CD4-positive, alpha-beta T cell treated with Interleukin-6 for 4 hours (primary cell): ENCODE measurements around the gene RIOK3.
"Not testable (repeated sequence)": the region's sequence is repeated elsewhere in the genome, so short reads cannot be mapped to it uniquely, and the experiment has no call there.

Experiments
- DNase-seq: peaks from one replicate; pipeline ENCODE4 v3.0.0-alpha.2; 2020; ENCODE audit warnings: mixed read lengths

RIOK3 gene, protein sequence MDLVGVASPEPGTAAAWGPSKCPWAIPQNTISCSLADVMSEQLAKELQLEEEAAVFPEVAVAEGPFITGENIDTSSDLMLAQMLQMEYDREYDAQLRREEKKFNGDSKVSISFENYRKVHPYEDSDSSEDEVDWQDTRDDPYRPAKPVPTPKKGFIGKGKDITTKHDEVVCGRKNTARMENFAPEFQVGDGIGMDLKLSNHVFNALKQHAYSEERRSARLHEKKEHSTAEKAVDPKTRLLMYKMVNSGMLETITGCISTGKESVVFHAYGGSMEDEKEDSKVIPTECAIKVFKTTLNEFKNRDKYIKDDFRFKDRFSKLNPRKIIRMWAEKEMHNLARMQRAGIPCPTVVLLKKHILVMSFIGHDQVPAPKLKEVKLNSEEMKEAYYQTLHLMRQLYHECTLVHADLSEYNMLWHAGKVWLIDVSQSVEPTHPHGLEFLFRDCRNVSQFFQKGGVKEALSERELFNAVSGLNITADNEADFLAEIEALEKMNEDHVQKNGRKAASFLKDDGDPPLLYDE

DNA sequence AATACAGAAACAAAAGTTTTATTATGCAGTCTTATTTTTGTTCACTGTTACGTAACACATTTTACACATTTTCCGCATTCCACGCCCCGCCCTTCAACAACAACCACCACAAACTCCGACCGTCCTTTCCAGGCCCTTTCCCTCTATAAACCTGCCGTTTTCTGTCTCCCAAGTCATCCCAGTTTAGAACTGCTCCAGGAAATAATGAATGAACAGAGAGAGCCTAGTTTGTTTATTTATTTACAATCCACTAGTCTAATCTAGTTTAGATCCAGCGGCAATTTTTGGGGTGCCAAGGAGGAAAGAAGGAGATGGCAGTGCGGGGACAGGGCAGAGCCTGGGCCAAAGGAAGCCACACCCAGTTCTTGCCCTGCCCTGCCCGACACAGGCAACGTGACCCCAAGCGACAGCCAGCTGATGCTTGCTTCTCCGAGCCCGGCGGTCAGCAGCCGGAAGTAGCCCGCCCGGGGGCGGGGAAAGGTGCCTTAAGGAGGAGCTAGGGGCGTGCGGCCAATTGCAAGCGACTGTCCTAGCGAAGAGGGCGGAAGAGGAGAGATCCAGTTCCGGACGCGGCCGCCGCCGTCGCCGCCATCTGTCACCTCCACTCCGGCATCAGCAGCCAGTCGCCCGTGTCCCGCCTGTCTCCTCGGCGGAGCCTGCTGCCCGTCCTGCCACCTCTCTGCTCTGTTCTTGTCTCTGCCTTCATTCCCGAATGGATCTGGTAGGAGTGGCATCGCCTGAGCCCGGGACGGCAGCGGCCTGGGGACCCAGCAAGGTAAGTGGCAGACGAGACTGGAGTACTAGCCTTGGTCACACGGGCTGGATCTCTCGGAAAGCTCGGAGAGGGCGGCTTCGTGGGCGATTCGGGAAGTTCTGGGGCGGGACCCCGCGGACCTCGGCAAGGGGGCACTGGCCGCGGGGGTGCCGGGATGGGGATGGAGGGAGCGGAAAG, at the start of gene RIOK3:
TSS of gene RIOK3 (plus strand) at position 560 of the 952 bp plus-strand sequence. CDS start at position 713, 153 bp downstream.
- DNase-seq: peak; percentile 89

DNA sequence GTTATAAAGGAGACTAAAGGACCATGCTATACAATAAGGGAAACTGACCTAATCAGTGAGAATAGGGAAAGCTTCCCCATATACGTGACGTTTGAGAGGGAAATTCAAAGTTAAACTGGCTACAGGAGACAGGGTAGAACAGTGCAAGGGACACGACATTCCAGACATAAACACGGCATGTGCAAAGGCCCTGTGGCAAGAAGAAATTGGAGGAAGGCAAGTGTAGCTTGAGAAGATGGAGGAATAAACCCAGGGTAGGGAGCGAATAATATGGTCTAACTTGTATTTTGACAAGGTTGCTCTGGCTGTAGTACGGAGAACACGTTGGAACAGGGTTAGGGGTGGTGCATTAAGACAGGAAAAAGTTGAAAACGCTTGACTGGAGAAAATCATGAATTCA, 49.8 kb upstream of the RIOK3 start:
- no peak for DNase-seq

DNA sequence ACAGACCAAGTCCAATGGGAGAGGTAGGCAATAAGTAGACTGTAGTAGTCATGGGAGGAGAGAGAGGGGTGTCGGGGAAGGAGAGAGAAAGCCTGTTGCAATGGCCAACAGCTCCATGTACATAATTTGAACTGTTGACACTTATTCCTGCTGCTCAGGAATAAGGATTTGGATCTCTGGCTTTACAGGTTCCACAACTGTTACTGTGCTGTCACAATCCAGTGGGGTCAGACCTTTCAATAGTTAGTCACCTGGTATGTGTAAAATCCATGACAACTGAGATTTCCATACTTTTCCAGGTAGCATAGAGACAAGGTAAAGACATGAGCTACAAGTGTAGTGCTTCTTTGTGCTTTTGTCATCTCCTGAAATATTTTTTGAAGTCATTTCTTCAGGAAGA, 47.5 kb upstream of the RIOK3 start:
- no peak for DNase-seq

DNA sequence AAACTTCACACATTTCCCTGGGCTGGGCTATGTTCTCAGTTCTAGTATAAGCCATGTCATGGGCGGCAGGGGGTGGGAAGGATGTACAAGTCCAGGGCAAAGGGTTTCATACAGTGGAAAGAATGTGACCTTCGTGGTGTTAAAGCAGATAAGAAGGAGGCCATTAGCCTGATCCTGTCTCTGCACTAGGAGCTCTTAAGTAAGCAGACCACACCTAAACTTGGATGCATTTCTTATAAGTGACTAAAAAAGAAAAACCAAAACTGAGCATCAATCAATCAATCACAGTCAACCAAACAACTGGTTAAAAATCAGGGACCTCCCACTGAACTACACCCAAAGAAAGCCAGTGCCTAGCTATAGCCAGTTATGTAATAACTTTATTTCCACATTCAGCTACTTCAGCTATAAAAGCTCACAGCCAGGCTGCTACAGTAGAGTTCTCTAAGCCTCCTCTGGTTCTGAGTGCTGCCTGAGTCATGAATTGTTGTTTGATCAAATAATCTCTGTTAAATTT, 46.8 kb upstream of the RIOK3 start:
- DNase-seq: no peak

DNA sequence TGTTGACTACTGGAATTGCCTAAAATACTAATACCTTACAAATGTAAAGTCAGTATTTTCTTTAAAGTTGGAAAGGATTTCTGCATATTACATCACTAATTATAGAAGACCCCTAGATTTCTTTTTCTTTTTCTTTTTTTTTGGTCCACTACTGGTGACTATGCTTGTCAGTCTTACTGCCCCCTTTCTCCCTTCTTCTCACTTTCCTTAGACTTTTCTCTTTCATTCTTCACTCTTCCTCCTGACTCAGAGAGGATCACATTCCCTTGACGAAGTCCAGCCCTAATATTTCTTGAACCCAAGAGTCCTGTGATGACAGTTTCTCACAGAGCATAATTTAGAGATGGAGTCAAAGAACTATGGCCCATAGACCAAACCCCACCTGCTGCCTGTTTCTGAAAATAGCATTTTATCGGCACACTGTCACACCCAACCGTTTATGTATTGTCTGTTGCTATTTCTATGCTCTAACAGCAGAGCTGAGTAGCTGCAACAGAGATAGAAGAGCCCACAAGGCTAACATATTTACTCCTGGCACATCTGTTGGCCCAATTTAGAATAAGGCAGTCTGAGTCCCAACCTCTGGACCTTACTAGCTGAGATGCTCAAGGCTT, 40.6 kb upstream of the RIOK3 start:
- no peak for DNase-seq

DNA sequence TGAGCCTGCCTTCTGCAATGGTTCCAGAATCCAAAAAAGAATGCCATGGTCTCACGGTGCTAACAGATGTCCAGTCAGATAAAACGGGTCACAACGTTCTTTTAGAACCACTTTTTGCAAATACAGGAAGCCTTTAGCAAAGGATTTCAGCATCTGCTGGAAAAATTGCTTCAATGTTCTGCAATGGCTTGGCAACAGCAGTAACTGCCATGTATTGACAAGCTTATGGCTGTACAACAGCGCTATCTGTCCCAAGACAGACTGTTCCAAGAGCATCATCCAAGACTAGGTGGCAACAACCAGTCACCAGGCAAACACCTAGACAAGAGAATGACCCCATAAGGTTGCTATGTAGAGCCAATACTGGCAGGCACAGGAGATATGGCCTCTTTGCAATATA, 37.6 kb upstream of the RIOK3 start:
- DNase-seq: no peak

DNA sequence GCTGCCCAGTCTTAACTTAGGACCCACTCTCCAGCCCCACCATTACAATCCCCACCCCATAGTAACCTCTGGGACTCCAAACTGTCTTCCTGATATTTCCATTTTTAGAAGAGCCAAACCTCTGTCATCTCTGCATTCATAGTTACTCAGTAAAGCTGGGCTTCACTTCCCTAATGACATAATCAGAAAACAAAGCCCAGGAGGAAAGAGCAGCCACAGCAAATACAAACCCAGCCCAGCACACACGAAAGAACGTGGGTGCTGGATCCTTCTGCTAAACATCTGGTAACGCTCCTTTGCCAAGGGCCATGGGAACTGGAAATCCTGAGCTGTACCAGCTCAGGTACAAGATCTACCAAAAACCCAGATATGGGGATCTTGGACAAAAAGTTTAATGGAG, 36.8 kb upstream of the RIOK3 start:
- no peak for DNase-seq

DNA sequence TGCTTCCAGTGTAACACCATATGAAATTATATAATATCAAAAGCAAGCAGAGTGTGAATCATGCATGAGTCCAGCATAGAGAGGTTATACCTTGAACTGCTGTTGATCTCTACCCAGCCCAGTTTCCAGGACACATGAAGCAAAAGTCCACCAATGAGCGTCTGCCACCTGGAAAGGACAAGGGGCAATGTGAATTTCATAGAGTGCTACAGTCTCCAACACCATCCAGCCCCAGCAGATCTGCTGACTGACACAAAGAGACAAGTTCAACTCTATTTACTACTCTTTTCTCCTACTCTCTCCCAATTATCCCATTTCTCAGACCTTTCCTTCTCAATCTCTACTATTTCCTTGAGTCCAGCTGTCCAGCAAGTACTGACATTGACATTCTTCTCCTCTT, 31.8 kb upstream of the RIOK3 start:
- DNase-seq: no peak

DNA sequence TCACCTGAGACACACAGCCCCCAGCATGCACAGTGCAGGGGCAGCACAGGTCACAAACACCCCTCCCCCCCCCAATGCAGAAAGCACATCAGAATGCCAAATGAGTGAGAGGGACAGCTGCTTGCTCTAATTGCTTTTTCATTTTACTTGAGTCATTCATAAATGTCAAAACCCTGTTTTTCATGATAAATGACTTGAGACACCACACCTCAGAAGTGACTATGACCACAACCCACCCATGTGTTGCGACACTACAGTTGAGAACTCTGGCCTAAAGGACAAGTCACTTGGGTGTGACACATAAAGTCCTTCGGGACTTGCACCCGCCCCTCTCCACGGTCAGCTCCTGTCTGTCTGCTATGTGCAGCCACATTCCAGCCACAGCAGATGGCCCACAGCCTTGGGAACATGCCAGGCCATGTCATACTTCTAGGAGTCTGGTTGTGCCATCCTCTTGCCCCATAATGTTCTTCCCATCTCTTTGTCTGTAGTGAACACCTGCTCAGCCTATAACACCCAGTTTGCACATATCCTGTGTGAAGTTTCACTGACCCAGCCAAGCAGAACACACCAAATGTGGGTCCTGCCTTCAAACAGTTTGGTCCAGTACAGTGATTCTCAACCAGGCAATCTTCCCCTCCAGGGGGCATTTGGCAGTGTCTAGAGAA, 30.2 kb upstream of the RIOK3 start:
- no peak for DNase-seq

DNA sequence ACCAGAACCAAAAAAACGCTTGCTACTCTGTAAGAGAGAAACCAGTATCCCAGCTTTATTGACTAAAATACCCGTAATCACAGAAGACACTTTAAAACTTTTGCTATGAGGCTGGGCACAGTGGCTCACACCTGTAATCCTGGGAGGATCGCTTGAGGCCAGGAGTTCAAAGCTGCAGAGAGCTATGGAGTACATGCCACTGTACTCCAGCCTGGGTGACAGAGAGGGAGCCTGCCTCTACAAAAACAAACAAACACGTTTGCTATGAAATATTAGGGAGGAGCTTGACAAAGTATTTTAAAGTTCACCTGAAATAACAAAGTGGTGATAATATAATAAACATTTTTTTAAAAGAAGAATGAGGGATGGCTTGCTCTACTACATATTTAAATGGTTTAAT, 28.5 kb upstream of the RIOK3 start:
- no peak for DNase-seq

DNA sequence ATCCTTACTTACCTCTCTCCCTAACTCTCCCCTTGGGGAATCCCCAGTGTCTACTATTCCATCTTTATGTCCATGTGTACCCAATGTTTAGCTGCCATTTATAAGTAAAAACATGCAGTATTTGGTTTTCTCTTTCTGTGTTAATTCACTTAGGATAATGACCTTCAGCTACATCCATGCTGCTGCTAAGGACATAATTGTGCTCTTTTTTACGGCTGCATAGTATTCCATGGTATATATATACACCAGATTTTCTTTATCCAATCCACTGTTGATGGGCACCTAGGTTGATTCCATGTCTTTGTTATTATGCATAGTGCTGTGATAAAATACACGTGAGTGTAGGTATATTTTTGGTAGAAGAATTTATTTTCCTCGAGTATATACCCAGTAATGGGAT, 24.3 kb upstream of the RIOK3 start:
- no peak for DNase-seq

DNA sequence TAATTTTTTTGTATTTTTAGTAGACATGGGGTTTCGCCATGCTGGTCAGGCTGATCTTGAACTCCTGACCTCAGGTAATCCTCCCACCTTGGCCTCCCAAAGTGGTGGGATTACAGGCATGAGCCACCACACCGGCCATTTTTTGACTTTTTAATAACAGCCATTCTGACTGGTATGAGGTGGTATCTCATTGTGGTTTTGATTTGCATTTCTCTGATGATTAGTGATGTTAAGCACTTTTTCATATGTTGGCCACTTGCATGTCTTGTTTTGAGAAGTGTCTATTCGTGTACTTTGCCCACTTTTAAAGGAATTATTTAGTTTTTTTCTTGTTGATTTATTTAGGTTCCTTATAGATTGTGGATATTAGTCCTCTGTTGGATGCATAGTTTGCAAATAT, 23.5 kb upstream of the RIOK3 start:
- not testable (repeated sequence) for DNase-seq

DNA sequence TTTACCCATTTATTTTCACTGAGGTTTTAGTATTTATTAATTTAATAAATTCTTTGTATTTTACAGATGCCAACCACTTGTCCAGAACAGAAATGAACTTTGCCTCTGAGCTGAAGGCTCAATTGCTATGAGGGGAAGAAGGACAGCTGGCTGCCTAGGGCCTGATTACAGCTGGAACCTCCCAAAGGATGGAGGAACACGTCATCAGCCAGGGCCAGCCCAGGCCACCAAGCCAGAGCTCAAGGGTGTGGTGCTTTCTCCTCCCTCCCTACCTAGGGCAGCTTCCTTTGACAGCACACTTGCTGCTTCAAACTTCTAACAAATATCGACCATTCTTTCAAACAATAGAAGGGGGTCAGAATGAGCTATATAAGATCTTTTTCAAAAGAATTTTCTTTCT, 19.7 kb upstream of the RIOK3 start:
- DNase-seq: no peak

DNA sequence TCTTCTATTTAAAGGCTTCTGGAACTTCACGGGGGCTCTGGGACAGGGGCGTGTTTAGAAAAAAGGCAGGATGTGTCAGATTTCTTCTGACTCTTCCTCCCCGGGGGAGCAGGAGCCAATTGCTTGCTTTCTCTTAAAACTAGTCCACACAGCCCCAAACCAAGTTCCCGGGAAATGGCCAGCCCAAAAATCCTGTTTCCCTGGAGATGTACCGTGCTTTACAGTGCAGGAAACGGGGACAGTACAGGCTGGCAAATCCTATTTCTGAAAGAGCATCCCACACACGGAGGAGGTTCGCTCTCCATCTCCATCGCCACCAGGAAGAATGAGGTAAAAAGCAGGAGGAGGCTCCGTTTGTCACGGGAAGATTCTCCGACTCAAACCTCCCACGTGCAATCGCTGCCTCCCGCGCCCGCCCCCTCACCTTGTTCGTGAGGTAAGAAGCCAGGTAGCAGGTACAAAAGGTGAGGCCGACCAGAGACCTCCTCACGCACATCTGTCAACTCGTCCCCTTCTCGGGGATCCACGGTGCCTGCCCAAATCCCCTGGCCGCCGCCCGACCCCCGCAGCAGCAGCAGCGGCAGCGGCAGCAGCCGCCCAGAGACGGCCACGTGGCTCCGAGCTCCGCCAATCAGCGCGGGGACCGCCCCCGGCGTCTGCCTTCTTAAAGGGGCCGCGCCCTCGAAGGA, 15.6 kb upstream of the RIOK3 start:
- peak; percentile 81 for DNase-seq

DNA sequence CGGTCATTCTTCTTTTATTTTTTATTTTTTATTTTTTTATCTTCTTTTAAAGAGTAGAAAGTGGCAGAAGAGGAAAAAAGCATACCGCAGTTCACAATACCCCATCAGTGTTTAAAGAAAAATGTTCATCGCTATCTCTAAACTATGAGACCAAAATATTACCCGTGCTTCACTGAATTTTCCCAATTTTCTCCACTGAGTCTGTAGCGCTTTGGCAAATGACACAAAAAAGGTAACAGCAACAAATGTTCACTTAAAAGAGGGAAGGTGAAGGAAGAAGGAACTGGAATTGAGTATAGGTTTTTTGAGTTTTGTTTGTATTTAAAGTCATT, 15.1 kb upstream of the RIOK3 start:
- no peak for DNase-seq

DNA sequence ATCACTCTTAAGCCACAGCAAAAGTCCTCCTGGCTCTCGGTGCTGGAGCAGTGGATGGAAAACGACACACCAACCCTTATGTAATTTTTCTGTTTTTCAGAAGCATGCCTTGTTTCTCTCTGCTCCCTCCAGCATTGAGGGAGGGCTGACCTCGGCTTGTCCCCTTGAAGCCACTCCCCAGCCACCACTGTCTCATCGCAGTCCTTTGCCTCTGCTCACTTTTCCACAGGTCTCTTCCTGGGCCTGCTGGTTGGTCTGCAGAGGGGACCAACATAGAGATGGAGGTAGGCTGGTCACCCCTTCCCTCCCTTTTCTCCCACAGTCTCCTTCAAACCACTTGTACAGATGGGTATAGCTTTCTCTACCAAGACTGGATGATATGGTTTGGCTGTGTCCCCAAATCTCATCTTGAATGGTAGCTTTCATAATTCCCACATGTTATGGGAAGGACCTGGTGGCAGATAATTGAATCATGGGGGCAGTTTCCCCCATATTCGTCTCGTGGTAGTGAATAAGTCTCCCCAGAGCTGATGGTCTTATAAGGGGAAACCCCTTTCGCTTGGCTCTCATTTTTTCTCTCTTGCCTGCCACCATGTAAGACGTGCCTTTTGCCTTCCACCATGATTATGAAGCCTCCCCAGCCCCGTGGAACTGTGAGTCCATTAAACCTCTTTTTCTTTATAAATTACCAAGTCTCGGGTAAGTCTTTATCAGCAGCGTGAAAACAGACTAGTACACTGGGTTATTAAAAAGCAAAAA, 14.3 kb upstream of the RIOK3 start:
- no peak for DNase-seq

DNA sequence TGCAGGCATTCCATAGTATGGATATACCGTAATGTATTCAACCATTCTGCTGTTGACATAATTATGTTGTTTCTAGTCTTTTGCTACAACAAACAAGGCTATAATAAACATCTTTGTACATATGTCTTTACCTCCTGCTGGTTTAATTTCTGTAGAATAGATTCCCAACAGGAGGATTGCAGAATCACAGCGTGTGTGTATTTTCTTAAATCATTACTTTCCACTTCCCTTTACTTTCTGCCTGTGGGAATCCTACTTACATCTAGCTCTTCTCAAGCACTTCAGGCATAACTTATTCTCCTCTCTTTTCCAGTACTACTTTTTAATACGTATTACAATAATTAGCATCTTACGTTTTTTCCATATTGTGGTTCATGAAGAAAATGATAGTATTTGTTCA, 13.0 kb upstream of the RIOK3 start:
- DNase-seq: no peak

DNA sequence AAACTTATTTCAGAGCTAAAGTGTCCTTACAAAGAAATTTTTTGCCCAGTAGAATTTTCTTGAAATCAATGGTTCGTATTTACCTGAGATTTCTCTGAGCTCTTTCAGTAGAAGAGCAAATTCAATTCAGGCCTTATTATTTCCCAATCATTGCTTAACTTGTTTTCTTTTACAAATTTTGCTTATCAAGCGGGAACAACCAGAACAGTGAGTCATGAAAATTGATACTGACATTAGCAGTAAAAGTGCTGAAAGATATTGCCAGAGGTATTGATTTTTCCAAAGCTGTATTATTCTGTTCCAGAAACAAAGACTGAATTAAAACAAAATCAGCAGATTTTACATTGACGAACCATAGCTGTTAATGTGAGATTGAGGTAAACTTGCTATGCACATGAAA, 10.1 kb upstream of the RIOK3 start:
- DNase-seq: no peak

DNA sequence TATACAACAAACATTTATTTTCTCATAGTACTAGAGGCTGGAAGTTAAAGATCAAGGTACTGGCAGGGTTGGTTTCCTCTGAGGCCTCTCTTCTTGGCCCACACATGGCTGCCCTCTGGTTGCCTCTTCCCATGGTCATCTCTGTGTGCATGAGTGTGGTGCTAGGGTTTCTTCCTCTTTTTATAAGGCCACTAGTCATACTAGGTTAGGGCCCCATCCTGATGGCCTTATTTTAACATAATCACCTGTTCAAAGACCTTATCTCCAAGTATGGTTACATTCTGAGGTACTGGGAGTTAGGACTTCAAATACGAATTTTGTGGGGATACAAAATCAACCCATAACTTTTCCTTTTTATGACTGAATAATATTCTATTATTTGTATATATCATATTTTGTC, 4.8 kb upstream of the RIOK3 start:
- DNase-seq: no peak

DNA sequence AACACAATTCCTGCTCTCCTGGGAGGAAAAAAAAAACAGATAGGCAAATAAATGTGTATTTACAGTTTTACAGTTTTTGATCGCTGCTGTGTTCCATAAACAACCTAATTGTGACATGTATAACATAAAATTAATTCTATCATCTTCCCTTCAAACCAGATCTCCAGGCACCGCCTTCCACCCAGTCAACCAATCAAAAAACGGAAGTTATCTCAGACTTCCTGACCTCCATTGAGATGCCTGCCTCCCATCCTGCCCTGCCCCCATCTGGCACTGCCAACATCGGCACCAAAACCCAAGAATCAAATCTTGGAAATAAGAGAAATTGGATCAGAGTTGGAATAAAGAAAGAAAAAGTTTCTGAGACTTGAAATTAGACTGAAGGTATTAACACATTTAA, 3.1 kb upstream of the RIOK3 start:
- no peak for DNase-seq

DNA sequence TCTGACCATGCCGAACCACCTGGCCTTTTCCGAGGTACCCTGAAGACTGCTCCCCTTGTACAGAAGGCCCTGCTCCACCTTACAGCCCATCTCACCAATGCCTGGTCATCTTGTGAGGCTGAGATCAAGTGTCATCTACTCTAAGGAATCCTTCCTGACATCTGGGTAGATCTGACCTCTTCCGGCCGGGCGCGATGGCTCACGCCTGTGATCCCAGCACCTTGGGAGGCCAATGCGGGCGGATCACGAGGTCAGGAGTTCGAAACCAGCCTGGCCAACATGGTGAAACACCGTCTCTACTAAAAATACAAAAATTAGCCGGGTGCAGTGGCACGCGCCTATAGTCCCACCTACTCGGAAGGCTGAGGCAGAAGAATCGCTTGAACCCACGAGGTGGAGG, 2.1 kb upstream of the RIOK3 start:
- DNase-seq: no peak
